Measurements from ENCODE around the gene ESYT1. TPM values are rescaled to one million over a fixed set of nuclear protein-coding genes. Genes with fewer than 3 reads are reported as not detected.
A peak's percentile ranks its signal among the peaks of the same experiment; 100 is the strongest.

Gene ESYT1
- total RNA-seq, 4 donors from 2014 or later: 36.3 to 62.7 (median 53.2) TPM

- Histone ChIP-seq H3K27me3 (no peaks in the 10 kb centered on the region), H3K4me1 (peaks cover 3 to 18% (median 4%) of the 10 kb centered on the region in 4 donors), H3K36me3 (peaks cover 0 to 19% (median 0%) of the 10 kb centered on the region in 3 donors), H3K9me3 (no peaks in the 10 kb centered on the region), H3K27ac (peak overlapping the region; percentile 95 to 96 (median 96)), H3K4me3 (peak overlapping the region in 2 of 4 donors; percentile 69 to 73)
- TF ChIP-seq, protein P1, sequence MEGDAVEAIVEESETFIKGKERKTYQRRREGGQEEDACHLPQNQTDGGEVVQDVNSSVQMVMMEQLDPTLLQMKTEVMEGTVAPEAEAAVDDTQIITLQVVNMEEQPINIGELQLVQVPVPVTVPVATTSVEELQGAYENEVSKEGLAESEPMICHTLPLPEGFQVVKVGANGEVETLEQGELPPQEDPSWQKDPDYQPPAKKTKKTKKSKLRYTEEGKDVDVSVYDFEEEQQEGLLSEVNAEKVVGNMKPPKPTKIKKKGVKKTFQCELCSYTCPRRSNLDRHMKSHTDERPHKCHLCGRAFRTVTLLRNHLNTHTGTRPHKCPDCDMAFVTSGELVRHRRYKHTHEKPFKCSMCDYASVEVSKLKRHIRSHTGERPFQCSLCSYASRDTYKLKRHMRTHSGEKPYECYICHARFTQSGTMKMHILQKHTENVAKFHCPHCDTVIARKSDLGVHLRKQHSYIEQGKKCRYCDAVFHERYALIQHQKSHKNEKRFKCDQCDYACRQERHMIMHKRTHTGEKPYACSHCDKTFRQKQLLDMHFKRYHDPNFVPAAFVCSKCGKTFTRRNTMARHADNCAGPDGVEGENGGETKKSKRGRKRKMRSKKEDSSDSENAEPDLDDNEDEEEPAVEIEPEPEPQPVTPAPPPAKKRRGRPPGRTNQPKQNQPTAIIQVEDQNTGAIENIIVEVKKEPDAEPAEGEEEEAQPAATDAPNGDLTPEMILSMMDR (IDR thresholded peaks at IDR 0.05): peak; percentile 66 to 93 (median 90)
- TF ChIP-seq POLR2A (IDR thresholded peaks at IDR 0.05): no peak
- DNase-seq: peak in 2 of 3 donors; percentile 49 to 84
Observed at GRCh38 chr12:56119361-56119796, 8.7 kb upstream of the ESYT1 start.

- peak overlapping the region in 2 of 4 donors; percentile 95 to 96 for H3K27ac ChIP-seq
- no peak overlapping the region for H3K4me3 ChIP-seq
- H3K36me3 ChIP-seq: peaks cover 0 to 19% (median 0%) of the 10 kb centered on the region in 3 donors
- no peaks in the 10 kb centered on the region for H3K27me3 ChIP-seq
- TF ChIP-seq, protein P1 (IDR thresholded peaks at IDR 0.05): no peak
- no peaks in the 10 kb centered on the region for H3K9me3 ChIP-seq
- peaks cover 3 to 19% (median 4%) of the 10 kb centered on the region in 4 donors for H3K4me1 ChIP-seq
- DNase-seq: no peak
Observed at GRCh38 chr12:56120158-56120846, 7.8 kb upstream of the ESYT1 start.

DNA sequence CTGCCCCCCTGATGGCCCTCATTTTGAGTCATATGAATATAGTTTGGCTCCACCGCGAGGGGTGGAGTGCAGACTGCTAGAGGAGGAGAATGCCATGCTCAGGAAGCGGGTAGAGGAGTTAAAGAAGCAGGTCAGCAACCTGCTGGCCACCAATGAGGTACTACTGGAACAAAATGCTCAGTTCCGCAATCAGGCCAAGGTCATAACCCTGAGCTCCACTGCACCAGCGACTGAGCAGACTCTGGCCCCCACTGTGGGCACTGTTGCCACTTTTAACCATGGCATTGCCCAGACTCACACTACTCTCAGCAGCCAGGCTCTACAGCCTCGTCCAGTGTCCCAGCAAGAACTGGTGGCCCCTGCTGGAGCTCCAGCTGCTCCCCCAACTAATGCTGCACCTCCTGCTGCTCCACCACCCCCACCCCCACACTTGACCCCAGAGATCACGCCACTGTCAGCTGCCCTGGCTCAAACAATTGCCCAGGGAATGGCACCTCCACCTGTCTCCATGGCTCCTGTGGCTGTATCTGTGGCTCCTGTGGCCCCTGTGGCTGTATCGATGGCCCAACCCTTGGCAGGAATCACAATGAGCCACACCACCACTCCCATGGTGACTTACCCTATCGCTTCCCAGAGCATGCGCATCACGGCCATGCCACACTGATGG, 6.7 kb upstream of the ESYT1 start:
- Histone ChIP-seq H3K9me3 (no peaks in the 10 kb centered on the region), H3K4me1 (peaks cover 3 to 30% (median 5%) of the 10 kb centered on the region in 4 donors), H3K36me3 (peaks cover 0 to 19% (median 0%) of the 10 kb centered on the region in 3 donors), H3K27me3 (no peaks in the 10 kb centered on the region), H3K4me3 (no peak overlapping the region), H3K27ac (no peak overlapping the region)
- TF ChIP-seq POLR2A (IDR thresholded peaks at IDR 0.05): no peak
- TF ChIP-seq, protein P1 (IDR thresholded peaks at IDR 0.05): no peak
- DNase-seq: no peak

- no peak overlapping the region for H3K27ac ChIP-seq
- no peak for DNase-seq
- H3K36me3 ChIP-seq: peaks cover 0 to 19% (median 0%) of the 10 kb centered on the region in 3 donors
- no peak for TF ChIP-seq POLR2A (IDR thresholded peaks at IDR 0.05)
- TF ChIP-seq, protein P1 (IDR thresholded peaks at IDR 0.05): no peak
- H3K27me3 ChIP-seq: no peaks in the 10 kb centered on the region
- no peak overlapping the region for H3K4me3 ChIP-seq
- H3K9me3 ChIP-seq: no peaks in the 10 kb centered on the region
- H3K4me1 ChIP-seq: peaks cover 5 to 42% (median 12%) of the 10 kb centered on the region in 4 donors
Observed at GRCh38 chr12:56122637-56123036, 5.4 kb upstream of the ESYT1 start.

DNA sequence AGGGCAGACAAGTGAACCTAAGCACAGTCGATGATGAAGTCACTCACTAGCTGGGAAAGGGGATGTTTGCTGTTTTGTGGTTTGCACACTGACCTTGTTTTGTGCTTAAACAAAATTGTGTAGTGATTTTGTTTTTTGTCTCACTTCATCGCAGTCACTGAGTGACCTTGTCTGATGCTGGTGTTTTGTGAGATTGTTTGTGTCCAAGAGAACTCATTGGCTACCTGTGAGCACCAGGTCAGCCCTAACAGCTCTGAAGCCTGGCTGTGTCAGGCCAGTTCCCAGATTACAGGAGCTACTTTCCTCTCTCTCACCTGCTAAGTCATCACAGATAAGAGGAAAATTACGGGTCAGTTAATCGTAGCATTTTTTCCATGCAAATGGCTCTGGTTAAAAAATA, 3.9 kb upstream of the ESYT1 start:
- H3K9me3 ChIP-seq: no peaks in the 10 kb centered on the region
- TF ChIP-seq, protein P1 (IDR thresholded peaks at IDR 0.05): no peak
- no peak for TF ChIP-seq POLR2A (IDR thresholded peaks at IDR 0.05)
- H3K27ac ChIP-seq: peak overlapping the region in 1 of 4 donors; percentile 2
- no peak for DNase-seq
- H3K27me3 ChIP-seq: no peaks in the 10 kb centered on the region
- no peak overlapping the region for H3K4me3 ChIP-seq
- peaks cover 1 to 36% (median 11%) of the 10 kb centered on the region in 4 donors for H3K4me1 ChIP-seq
- H3K36me3 ChIP-seq: peaks cover 0 to 19% (median 0%) of the 10 kb centered on the region in 3 donors

All from Peyer's patch (tissue), 4 donors.